HG03139 (cell line): ENCODE data around the gene CCDC88C.
"Not testable (repeated sequence)": the region's sequence is repeated elsewhere in the genome, so short reads cannot be mapped to it uniquely, and the experiment has no call there.

Experiments used
- ATAC-seq: cut with Tn5 transposase; IDR thresholded peaks from one replicate; pipeline ENCODE4 v1.9.1; 2021; ENCODE audit not compliant: unreplicated experiment

Gene CCDC88C

DNA sequence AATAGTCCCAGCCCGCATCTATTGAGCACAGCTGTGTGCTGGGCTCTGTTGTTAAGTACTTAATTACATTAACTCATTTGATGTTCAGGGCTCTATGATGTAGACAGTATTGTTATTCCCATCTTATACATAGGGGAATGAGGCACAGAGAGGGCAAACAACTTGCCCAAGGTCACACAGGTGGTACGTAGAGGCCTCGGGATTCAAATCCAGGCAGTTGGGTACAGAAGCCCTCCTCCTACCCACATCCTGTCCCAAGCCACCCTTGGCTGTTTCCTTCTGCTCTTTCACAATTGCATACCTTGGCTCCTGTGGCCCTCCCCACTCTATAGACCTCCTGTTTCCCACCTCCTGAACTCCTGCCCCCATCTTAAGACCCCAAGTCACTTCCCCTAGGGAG lies 163.2 kb downstream of the CCDC88C start:
- no peak for ATAC-seq

DNA sequence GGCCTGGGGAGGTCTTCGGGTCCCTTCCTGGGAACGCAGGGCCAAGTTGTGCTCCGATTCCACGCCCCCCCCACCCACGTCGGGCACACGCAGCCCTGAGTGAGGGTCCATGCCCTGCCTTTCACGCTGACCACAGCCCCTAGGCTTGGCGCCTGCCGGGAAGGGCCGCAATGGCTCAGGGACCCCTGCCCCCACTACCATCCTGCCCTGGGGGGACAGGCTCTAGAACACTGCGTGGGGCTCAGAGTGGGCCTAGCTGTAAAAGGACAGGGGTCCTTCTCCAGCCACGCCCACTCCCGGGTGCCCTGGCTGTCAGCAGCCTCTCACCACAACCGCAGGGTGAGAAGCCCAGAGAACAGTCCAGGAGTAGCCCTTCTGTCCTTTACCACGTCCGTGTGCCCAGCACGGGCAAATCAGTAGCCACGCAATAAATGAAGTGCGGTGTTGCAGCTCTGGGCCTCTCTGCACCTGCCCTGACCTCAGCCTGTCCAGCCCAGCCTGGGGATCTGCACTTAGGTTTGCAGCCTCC lies 163.8 kb downstream of the CCDC88C start:
- ATAC-seq: no peak

DNA sequence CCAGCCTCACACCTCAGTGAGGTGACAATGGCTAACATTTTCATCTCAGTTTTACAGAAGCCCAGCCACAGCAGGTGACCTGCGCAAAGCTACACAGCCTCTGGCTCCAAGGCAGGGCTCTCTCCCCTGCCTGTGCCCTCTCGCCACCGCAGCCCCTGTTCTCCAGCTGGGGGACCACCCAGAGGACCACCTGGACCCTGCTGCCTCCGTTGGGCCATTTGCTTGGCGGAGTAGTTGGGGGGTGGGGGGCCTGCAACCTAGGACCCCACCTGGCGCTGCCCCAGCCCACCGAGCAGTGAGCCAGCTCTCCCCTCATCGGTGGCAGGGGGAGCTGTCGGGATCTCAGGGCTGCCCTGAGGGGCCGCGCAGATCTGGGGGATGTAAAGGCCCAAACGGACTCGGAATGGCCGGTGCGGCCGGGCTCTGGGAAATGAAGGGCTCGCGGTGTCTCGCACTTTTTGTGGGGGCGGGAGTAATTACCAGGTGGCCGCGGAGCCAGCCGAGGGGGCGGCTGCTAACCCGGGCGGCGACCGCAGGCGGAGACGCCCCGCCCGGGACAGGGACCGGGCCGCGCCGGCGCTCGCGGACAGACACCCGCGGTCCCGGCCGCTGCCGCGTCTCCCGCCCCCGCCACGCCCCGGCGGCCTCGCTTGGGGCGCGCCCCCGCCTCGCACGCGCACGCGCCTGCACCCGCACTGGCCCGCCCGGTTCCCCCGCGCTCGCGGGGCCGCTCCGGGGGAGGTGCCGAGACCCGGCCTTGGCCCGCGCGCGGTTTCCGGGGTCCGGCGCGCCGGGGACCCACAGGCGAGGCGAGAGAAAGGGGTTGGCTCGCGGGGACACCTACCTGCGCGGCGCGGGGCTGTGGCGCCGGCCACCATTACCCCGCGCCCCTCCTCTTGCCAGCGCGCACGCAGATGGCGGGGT lies 164.5 kb downstream of the CCDC88C start:
- ATAC-seq: no peak

DNA sequence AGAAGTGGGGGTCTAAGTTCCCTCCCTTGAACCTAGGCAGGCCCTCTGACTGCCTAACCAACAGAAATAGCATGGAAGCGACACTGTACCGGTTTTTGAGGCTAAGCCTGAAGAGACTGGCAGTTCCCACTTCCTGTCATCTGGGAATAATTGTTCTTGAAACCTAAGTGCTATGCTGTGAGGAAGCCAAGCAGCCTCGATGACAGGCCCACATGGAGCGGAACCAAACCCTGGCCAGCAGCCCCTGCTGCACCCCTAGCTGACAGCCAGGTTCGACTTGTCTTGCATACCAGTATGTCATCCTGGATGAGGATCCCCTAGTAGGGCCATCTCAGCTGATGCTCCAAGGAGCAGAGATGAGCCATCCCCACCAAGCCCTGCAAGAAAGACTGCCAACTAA lies 166.7 kb downstream of the CCDC88C start:
- no peak for ATAC-seq

DNA sequence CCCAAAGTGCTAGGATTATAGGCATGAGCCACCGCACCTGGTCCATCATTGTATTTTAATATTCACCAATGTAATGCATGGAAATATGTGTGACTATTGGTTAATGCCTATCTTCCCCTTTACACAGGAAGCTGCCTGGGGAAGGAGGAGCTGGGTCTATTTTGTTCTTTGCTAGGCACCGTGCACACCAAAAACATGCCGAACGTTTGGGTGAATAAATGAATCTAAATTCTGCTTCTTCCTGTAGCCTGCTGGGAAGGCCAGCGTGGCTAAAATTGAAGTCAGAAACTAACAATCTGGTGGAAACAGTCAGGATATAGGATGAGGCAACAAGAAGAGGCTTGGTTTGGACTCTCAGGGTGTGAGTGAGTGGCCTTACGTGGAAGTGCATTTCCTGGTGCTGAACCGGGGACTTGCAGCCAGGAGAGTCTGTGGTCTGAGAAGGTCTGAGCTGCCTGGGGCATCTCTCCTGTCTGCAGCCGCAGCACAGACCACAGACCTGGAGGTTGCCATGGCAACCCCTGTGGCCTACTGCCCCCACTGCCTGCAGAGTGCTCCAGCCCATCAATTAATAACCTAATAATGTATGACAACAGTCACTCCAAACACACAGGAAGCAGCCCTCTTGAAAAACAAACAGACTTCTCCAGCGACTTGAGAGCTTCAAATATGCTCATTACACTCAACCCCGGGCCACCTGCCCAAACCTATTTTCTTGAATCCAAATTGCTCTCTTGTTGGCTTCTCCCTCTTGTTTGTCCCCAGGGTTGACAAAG lies 167.6 kb downstream of the CCDC88C start:
- peak; percentile 93 for ATAC-seq

DNA sequence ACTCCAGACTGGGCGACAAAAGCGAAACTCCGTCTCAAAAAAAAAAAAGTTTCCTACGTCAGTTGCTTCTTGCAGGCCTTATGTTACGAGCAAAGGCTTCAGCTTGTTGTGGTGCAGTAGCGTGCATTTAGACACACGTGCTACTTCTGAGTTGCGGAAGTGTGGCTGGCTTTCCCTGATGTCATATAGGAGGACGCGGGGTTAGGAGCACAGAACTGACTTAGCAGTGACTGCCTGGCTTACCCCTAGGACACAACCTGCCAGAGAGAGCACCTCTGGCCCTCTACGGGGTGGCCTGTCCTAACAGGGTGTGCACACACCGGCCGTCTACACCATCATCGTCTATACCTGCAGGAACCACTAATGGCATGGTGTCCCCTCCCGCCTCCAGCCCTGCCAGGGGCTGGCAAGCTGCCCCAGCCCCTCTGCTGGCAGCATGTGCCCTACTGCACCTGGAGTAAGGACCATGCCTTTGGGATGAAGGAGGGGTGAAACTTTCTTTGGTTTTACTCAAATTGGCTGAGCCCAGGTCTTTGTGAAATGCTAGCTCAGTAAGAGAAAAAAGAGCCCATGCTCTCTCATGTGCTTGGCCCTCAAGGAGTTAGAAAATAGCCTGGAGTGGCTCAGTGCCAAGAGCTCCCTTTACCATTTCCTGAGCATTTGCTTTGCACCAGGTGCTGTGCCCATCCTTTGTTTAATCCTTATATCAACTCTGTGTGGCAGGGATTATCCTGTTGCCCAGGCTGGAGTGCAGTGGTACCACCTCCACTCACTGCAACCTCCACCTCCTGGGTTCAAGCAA lies 171.4 kb downstream of the CCDC88C start:
- no peak for ATAC-seq

DNA sequence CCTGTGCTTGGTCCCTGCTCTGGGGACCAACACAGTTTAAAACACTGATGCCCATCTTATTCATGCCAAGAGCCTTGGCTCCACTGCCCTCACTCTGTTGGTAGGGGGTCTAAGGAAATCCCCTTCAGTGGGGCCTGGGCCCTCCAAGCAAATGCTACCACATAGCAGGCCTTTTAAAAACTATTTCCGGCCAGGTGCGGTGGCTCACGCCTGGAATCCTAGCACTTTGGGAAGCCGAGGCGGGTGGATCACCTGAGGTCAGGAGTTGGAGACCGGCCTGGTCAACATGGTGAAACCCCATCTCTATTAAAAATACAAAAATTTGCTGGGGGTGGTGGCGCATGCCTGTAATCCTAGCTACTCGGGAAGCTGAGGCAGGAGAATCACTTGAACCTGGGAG lies 172.0 kb downstream of the CCDC88C start:
- ATAC-seq: not testable (repeated sequence)

DNA sequence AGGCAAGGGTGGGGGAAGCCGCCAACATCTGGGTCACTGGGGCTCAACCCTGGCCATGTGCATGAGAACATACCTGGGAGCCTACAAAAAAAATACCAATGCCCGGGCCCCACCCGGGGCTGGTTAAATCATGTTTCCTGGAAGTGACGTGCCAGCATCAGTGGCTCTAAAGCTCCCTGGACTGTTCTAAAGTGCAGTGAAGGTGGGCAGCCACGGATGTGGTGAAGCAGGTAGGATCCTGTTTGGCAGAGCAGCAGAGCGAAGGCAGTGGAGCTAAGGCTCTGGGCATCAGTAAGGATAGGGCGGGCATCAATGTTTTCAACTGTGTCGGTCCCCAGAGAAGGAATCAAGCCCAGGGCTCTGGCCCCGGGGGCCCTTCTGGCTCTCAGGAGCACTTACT lies 172.6 kb downstream of the CCDC88C start:
- no peak for ATAC-seq

DNA sequence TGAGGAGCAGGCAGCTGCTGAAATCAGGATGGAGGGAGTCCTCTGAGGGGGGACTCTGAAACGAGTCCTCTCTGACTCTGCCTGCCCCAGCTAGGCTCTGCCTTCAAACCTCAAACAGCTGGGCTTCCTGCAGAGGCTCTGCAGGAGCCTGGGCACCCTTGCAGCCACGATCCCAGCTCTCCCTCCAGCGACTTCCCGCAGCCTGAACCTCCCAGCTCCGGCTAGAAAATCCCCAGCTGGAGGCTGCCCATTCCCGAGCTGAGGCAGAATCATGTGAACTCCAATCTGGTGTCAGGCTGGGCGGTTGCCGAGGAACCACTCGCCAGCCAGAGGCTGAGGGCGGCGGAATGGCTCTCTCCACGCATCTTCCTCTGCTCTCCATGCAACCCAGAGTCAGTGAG lies 173.1 kb downstream of the CCDC88C start, which contains the start of gene GPR68:
TSS of gene GPR68 (minus strand) at position 204 of the 401 bp plus-strand sequence. CDS start 9,654 bp downstream, outside the sequence.
- ATAC-seq: no peak

DNA sequence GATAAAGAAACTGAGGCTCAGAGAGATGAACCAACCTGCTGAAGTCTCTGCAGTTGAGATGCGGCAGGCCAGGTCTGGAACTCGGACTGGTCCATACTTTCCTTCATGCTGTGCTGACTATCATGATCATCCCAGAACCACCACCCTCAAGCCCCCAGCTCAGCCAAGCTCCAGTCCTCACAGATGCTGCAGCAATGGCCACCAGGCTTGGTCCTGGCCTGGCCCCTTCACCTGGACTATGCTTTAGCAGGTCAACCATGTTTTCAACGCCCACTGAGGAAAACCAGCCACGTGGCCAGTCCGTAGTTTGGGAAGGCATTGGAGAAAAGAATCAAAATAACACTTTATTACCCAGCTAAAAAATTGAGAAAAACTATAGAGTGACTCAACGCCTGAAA lies 174.5 kb downstream of the CCDC88C start:
- no peak for ATAC-seq

DNA sequence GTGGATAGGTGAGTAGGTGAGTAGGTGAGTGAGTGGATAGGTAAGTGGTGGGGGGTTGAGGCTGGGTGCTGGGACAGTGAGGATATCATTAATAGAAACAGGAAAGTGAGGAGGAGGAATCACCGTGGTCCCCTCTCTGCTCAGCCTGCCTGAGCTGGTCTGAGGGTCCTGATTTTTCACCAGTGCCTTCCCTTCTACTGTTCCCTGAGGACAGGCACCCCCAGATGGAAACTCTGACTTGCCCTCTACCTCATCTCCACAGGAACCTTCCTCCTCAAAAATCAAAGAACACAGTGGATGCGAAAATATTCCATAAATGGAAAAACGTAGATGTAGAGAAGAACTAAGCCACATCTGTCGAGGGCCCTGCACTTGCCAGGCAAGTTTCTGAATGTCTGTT lies 175.0 kb downstream of the CCDC88C start:
- no peak for ATAC-seq

DNA sequence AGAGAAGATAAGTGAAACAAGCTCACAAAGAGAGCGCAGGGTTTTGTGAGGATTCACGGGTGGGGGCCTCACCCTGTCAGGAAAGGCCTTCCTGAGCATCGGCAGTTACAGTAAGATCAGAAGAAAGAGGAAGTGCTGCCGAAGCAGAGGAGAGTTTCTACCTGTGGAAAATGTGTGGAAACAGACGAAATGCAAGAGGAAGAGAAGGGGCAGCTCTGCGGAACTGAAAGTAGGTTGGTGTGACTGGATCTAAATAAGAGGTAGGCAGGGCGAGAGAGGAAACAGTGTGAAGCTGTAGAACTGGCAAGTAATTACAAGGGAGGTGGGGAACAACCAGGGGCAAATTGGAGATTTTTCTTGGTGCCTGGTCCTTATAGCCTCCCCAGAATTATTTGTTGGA lies 175.8 kb downstream of the CCDC88C start:
- ATAC-seq: no peak

DNA sequence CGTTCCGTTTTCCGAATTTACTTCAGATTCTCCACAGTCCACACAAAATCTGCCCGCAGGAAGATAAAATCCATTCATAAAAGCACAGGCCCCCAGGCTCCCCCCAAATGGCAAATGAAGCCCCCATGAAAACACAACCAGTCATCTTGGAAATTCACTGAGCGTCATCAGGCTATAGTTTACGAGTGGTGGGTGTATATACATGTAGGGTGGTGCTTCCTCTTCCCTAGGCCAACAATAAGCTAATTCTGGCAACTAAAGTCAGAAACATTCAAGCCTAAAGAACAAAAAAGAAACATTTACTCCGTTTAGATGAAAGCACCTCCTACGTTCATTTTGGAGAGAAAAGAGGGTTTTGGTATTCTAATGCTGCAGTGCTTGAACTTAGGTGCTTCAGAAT lies 179.0 kb downstream of the CCDC88C start:
- ATAC-seq: no peak

DNA sequence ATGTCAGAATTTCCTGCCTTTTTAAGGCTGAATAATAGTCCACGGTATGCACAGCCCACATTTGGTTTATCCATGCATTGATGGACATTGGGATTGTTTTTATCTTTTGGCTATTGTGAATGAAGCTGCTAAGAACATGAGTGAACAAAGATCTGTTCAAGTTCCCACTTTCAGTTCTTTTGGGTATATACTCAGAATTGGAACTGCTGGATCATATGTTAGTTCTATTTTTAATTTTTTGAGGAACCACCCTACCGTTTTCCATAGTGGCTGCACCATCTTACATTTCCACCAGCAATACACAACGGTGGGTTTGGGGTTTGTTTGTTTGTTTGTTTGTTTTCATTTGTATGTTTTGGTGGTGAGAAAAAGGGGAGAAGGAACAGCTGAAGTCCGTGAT lies 179.5 kb downstream of the CCDC88C start:
- no peak for ATAC-seq

DNA sequence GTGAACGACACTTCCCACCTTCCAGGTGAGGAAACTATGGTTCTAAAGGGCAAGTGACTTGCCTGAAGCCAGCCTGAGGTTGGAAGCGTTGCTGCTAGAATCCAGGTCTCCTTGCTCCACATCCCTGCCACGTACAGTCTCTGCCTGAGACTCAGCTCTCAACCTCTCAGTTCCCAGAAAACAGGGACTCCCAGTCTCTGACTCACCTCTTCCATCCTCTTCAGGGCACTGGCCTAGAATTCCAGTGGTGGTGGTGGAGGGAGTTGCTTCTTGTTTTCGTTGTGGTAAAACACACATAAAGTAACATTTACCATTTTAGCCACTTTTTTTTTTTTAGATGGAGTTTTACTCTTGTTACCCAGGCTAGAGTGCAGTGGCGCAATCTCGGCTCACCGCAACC lies 180.4 kb downstream of the CCDC88C start:
- ATAC-seq: no peak

DNA sequence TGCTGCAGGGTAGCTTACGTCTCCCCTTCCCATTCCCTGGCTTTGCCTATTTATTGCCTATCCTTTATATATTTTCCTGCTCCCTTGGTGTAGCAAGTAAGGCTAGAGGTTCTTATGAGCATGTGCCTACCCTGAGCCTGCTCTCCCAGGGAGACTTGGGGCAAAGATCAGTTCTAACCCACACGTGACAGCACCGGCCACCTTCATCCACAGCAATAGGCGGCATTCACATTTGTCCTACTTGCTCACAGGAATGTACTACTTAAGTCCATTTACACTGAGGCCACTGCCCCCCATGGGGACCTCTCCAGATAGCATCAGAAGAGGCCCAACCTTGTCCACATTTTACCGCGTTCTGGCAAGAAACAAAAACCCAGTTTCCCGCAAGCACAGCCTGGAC lies 181.8 kb downstream of the CCDC88C start:
- no peak for ATAC-seq

DNA sequence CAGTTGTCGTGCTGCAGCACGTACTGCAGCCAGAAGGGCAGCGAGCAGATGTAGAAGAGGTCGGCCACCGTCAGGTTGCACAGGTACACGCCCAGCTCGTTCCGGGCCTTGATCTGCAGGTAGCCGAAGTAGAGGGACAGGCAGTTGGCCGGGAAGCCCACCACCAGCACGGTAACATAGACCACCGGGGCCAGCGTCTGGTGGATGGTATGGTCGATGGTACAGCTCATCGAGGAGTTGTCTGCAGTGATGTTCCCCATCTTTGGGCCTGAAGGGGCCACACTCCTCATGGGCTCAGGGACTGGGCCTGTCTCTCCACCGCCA lies 182.9 kb downstream of the CCDC88C start:
- ATAC-seq: no peak

DNA sequence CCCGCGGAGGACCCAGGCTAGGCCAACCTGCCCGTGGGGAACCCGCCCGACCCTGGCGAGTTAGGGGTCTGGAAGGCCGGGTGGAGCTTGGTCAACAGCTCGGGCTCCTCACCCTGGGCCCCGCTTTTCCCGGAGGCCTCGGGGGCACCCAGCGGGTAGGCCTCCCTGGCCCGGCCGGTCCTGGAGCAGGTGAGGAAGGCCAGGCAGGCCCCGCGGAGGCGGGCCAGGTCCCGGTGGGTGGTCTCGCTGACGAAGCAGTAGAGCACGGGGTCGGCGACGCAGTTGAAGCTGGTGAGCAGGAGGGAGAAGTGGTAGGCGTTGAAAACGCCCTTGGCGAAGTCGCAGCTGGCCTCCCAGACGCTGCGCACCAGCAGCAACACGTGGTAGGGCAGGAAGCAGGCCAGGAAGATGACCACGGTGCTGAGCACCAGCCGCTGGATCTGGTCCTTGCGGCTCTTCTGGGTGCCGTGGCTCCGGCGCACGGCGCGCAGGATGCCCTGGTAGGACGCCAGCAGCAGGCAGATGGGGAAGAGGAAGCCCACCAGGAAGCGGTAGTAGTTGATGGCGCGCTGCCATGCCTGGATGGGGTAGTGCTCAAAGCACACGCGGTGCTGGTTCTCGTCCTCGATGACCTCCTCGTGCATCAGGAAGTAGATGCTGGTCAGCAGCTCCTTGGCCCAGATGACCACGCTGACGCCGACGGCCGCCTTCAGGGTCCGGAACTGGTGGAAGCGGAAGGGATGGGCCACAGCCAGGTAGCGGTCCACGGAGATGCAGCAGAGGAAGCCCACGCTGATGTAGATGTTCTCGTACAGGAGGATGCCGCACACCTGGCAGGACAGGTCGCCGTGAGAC lies 183.5 kb downstream of the CCDC88C start:
- no peak for ATAC-seq

DNA sequence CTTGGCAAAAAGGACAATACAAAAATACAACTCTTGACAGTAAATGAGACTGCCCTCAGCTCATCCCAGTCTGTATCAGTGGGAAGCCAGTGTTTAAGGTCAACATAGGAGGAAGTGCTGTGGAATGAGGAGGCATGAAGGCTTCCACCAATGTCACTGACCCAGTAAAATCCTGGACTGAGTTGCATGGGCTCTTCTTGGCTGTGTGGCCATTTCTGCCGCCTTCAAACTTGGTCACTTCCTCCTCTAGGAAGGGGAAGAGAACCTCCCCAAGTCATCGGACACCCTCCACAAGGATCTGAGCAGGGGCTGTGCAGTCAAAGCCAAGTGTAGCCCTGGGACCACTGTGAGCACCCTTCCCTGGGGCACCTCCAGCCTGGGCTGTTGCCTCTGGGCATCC lies 185.0 kb downstream of the CCDC88C start:
- no peak for ATAC-seq

DNA sequence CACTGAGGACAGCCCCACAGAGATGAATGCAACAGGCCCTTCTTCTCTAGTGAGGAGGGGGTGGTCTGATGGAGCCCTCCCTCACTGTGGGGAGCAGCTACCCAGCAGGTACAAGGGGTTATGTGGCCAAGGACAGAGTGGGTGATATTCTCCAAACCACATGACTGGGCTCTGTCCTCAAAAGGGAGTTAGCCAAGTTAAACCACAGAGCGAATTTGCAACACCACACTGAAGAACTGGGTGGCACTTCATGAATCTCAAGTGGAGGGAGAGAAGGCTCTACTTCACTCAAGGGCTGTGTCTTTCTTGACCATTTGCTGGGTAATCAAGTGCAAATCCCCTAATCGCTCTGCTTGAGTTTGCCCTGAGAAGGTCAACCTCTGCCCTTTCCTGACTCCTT lies 185.6 kb downstream of the CCDC88C start:
- ATAC-seq: no peak
